NCI-H187 (cell line): ENCODE data around the gene CEP120.
A peak's percentile ranks its signal among the peaks of the same experiment; 100 is the strongest.
"Not testable (repeated sequence)": the region's sequence is repeated elsewhere in the genome, so short reads cannot be mapped to it uniquely, and the experiment has no call there.

ENCODE experiments used
- DNase-seq, 2 experiments: peaks; one replicate each; lab custom pipeline; 2025; lab: John Stamatoyannopoulos, UW

The CEP120 gene

GRCh38 chr5:123438902-123439301 is 15.7 kb upstream of the CEP120 start:
- no peak for DNase-seq

- DNase-seq, result no peak
Measured at GRCh38 chr5:123438244-123438643, 15.0 kb upstream of the CEP120 start.

GRCh38 chr5:123436201-123436600 is 13.0 kb upstream of the CEP120 start:
- no peak for DNase-seq

- DNase-seq, result no peak
Measured at GRCh38 chr5:123434796-123435195, 11.6 kb upstream of the CEP120 start.

- DNase-seq, result no peak
Measured at GRCh38 chr5:123433596-123433995, 10.4 kb upstream of the CEP120 start.

- DNase-seq, result not testable (repeated sequence)
Measured at GRCh38 chr5:123430441-123430840, 7.2 kb upstream of the CEP120 start.

GRCh38 chr5:123429993-123430392 is 6.8 kb upstream of the CEP120 start:
- no peak for DNase-seq

GRCh38 chr5:123429221-123429954 is 6.2 kb upstream of the CEP120 start:
- no peak for DNase-seq

- no peak for DNase-seq
Measured at GRCh38 chr5:123428521-123429220, 5.5 kb upstream of the CEP120 start.

- DNase-seq, result no peak
Measured at GRCh38 chr5:123427281-123427680, 4.1 kb upstream of the CEP120 start.

GRCh38 chr5:123425431-123425830 is 2.2 kb upstream of the CEP120 start:
- DNase-seq, result no peak

- DNase-seq, result peak; percentile 5 to 26
Measured at GRCh38 chr5:123422433-123423277, 548 bp downstream of the CEP120 start.

- no peak for DNase-seq
Measured at GRCh38 chr5:123421773-123422172, 1.4 kb downstream of the CEP120 start.

GRCh38 chr5:123414974-123415373 is 8.2 kb downstream of the CEP120 start:
- no peak for DNase-seq

- no peak for DNase-seq
Measured at GRCh38 chr5:123412206-123412605, 11.0 kb downstream of the CEP120 start.

GRCh38 chr5:123401999-123402398 is 21.2 kb downstream of the CEP120 start:
- not testable (repeated sequence) for DNase-seq

- no peak for DNase-seq
Measured at GRCh38 chr5:123401320-123401719, 21.9 kb downstream of the CEP120 start.

GRCh38 chr5:123400870-123401291 is 22.3 kb downstream of the CEP120 start:
- DNase-seq, result not testable (repeated sequence)

- DNase-seq, result no peak
Measured at GRCh38 chr5:123398058-123398733, 25.0 kb downstream of the CEP120 start.

- DNase-seq, result no peak
Measured at GRCh38 chr5:123397538-123397937, 25.7 kb downstream of the CEP120 start.

- no peak for DNase-seq
Measured at GRCh38 chr5:123391009-123391408, 32.2 kb downstream of the CEP120 start.

GRCh38 chr5:123389794-123390193 is 33.4 kb downstream of the CEP120 start:
- DNase-seq, result no peak
